ENCODE measurements around the gene HLF. TPM values are rescaled to one million over a fixed set of nuclear protein-coding genes. Genes with fewer than 3 reads are reported as not detected.

The HLF gene
- total and polyA plus RNA-seq, 2 of the 4 experiments (the other 2 are of a cell fraction), result 0.18 TPM; not detected in 1

GRCh38 chr17:55346658-55347057 lies 81.9 kb downstream of the HLF start:
- no peak overlapping the region for H4K8ac ChIP-seq (ENCODE audit: low read depth in 2 of 2, low read length in 2 of 2)
- ATAC-seq (ENCODE audit: low read depth), result no peak
- no peak overlapping the region for H2BK120ac ChIP-seq (ENCODE audit: low read depth, low read length)
- H2BK15ac ChIP-seq (ENCODE audit: low read depth, low read length), result no peak overlapping the region
- H2BK5ac ChIP-seq (ENCODE audit: low read depth, low read length, poor library complexity, severe bottlenecking), result no peak overlapping the region
- no peak overlapping the region for H3K23ac ChIP-seq (ENCODE audit: low read depth, low read length)
- no peak overlapping the region for H3K27ac ChIP-seq (ENCODE audit: insufficient read depth, low read length)
- ChIA-PET CTCF (interaction anchor here (2.6 kb wide), 1 partner anchor 354 kb away, joined by 10 read pairs; no protein-coding TSS in a partner anchor), POLR2A (ENCODE audit: unreplicated experiment) (no interaction called here)
- no peak overlapping the region for H2AK5ac ChIP-seq (ENCODE audit: low read depth, low read length)
- TF ChIP-seq ELK1 (IDR thresholded peaks at IDR 0.05; ENCODE audit: borderline replicate concordance, low read depth, low read length), result no peak
- TF ChIP-seq CHD1 (IDR thresholded peaks at IDR 0.05; ENCODE audit: low read depth, low read length), result no peak
- TF ChIP-seq CTCF (conservative IDR thresholded peaks at IDR 0.05; ENCODE audit: low read depth, low read length), result no peak
- no peak for TF ChIP-seq MAZ (IDR thresholded peaks at IDR 0.05; ENCODE audit: borderline replicate concordance, low read depth, low read length)
- no peak for TF ChIP-seq SMC3 (IDR thresholded peaks at IDR 0.05; ENCODE audit: low read depth, low read length)
- TF ChIP-seq RCOR1 (IDR thresholded peaks at IDR 0.05; ENCODE audit: insufficient replicate concordance, low read length), result no peak
- H2BK20ac ChIP-seq (ENCODE audit: low read depth, low read length), result no peak overlapping the region
- H3K9ac ChIP-seq (ENCODE audit: low read depth, low read length), result no peak overlapping the region
- H3K79me1 ChIP-seq (ENCODE audit: low read depth in 1 of 2, low read length in 2 of 2), result no peaks in the 10 kb centered on the region
- H2AFZ ChIP-seq (replicated peaks; ENCODE audit: low read length, poor library complexity), result no peak overlapping the region
- H3K4me1 ChIP-seq (ENCODE audit: control insufficient read depth, insufficient read depth, low read length), result no peaks in the 10 kb centered on the region
- no peaks in the 10 kb centered on the region; the same call in 1 of the 2 replicates for H3K9me3 ChIP-seq (ENCODE audit: control insufficient read depth, insufficient read depth, low read length)
- no peak overlapping the region for H3K14ac ChIP-seq (replicated peaks; ENCODE audit: low read depth, low read length)
- no peak overlapping the region for H4K91ac ChIP-seq (ENCODE audit: insufficient read depth, low read depth, low read length)
- no CpG with 5 or more reads among the region's 1 CpG for WGBS, 2 experiments (ENCODE audit: extremely low coverage in 2 of 2, insufficient read length in 1 of 2)
- no peak overlapping the region for H3K4me3 ChIP-seq (ENCODE audit: insufficient read depth, low read depth, low read length)
- H3K27me3 ChIP-seq (ENCODE audit: control insufficient read depth, insufficient read depth, low read length), result peaks cover 9% of the 10 kb centered on the region
- H3K18ac ChIP-seq (ENCODE audit: low read depth, low read length), result no peak overlapping the region
- H3K4me2 ChIP-seq (ENCODE audit: low read depth, low read length), result no peak overlapping the region
- no peak overlapping the region for H2AK9ac ChIP-seq (replicated peaks; ENCODE audit: low read depth, low read length, poor library complexity)
- no peak for DNase-seq
- H3K9me1 ChIP-seq (ENCODE audit: insufficient read depth, low read length), result no peaks in the 10 kb centered on the region
- H4K20me1 ChIP-seq (ENCODE audit: insufficient read depth, low read length), result no peaks in the 10 kb centered on the region
- dilution Hi-C loops (cut with HindIII; ENCODE audit: low sequenced_read_pairs, unreplicated experiment), result no loop called here
- no peak overlapping the region for H3K56ac ChIP-seq (ENCODE audit: extremely low read depth, insufficient read depth, low read length)
- BruUV-seq (replicated peaks), result no TSS peak
- no peak overlapping the region for H3K4ac ChIP-seq (ENCODE audit: low read depth, low read length)
- H4K5ac ChIP-seq (ENCODE audit: low read depth, low read length), result no peak overlapping the region
- H3K36me3 ChIP-seq (ENCODE audit: control insufficient read depth, insufficient read depth, low read length), result no peaks in the 10 kb centered on the region
- in situ Hi-C loops (cut with MboI; ENCODE audit: low sequenced_read_pairs), result no loop called here
- intact Hi-C loops (cut with micrococcal nuclease), result loop anchor here (5.0 kb wide), 1 partner anchor 294 kb away; no protein-coding TSS in a partner anchor

Measured in IMR-90 (cell line).